ENCODE data around the gene ZNF593. TPM values are rescaled to one million over a fixed set of nuclear protein-coding genes. Genes with fewer than 3 reads are reported as not detected.
A peak's percentile ranks its signal among the peaks of the same experiment; 100 is the strongest.

ZNF593 gene
- total and polyA plus RNA-seq, 2 of the 13 experiments (the other 11 are each of a cell fraction or from before 2014, with no cell fraction given), result 37.3 to 55.8 TPM

GRCh38 chr1:26169669-26170471 is at the start of gene ZNF593 (continued):
- TF ChIP-seq, protein P1, sequence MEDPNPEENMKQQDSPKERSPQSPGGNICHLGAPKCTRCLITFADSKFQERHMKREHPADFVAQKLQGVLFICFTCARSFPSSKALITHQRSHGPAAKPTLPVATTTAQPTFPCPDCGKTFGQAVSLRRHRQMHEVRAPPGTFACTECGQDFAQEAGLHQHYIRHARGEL (CRISPR knock-in tag; IDR thresholded peaks at IDR 0.05), result peak; percentile 88; the same call in 1 of the 2 replicates
- TF ChIP-seq, protein P2, sequence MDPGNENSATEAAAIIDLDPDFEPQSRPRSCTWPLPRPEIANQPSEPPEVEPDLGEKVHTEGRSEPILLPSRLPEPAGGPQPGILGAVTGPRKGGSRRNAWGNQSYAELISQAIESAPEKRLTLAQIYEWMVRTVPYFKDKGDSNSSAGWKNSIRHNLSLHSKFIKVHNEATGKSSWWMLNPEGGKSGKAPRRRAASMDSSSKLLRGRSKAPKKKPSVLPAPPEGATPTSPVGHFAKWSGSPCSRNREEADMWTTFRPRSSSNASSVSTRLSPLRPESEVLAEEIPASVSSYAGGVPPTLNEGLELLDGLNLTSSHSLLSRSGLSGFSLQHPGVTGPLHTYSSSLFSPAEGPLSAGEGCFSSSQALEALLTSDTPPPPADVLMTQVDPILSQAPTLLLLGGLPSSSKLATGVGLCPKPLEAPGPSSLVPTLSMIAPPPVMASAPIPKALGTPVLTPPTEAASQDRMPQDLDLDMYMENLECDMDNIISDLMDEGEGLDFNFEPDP (CRISPR knock-in tag; conservative IDR thresholded peaks at IDR 0.05), result no peak
- TF ChIP-seq FOSL1 (CRISPR knock-in tag; IDR thresholded peaks at IDR 0.05; ENCODE audit: borderline replicate concordance) (peak; percentile 23; the same call in 1 of the 2 replicates), HHEX (CRISPR knock-in tag; IDR thresholded peaks at IDR 0.05) (no peak), NRL (CRISPR knock-in tag; IDR thresholded peaks at IDR 0.05; ENCODE audit: borderline replicate concordance) (peak; percentile 91; the same call in 1 of the 2 replicates), ZNF788 (CRISPR knock-in tag; IDR thresholded peaks at IDR 0.05; ENCODE audit: borderline replicate concordance) (peak; percentile 95; the same call in 1 of the 2 replicates), ZNF552 (CRISPR knock-in tag; IDR thresholded peaks at IDR 0.05; ENCODE audit: borderline replicate concordance) (0 out of 2 replicates have a peak, but pooled peaks have one; percentile 54), NFYB (CRISPR knock-in tag; IDR thresholded peaks at IDR 0.05) (peak; percentile 53), ZNF503 (CRISPR knock-in tag; IDR thresholded peaks at IDR 0.05) (peak; percentile 77), THYN1 (CRISPR knock-in tag; IDR thresholded peaks at IDR 0.05; ENCODE audit: borderline replicate concordance, low read depth) (0 out of 2 replicates have a peak, but pooled peaks have one; percentile 83), PITX1 (CRISPR knock-in tag; IDR thresholded peaks at IDR 0.05) (peak; percentile 69; the same call in 1 of the 2 replicates), ZFP41 (CRISPR knock-in tag; IDR thresholded peaks at IDR 0.05; ENCODE audit: borderline replicate concordance) (no peak), ZNF513 (CRISPR knock-in tag; conservative IDR thresholded peaks at IDR 0.05) (0 out of 2 replicates have a peak, but pooled peaks have one; percentile 69), ZNF562 (CRISPR knock-in tag; IDR thresholded peaks at IDR 0.05; ENCODE audit: borderline replicate concordance) (no peak), ARNTL (CRISPR knock-in tag; IDR thresholded peaks at IDR 0.05) (peak; percentile 86), RARA (CRISPR knock-in tag; IDR thresholded peaks at IDR 0.05) (peak; percentile 52), DNMT1 (CRISPR knock-in tag; IDR thresholded peaks at IDR 0.05) (peak; percentile 98), ZSCAN9 (CRISPR knock-in tag; IDR thresholded peaks at IDR 0.05; ENCODE audit: borderline replicate concordance) (peak; percentile 82; the same call in 1 of the 2 replicates)
- TF ChIP-seq, protein P3, sequence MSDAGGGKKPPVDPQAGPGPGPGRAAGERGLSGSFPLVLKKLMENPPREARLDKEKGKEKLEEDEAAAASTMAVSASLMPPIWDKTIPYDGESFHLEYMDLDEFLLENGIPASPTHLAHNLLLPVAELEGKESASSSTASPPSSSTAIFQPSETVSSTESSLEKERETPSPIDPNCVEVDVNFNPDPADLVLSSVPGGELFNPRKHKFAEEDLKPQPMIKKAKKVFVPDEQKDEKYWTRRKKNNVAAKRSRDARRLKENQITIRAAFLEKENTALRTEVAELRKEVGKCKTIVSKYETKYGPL (CRISPR knock-in tag; IDR thresholded peaks at IDR 0.05), result peak; percentile 52; the same call in 1 of the 2 replicates
- TF ChIP-seq, protein P4, sequence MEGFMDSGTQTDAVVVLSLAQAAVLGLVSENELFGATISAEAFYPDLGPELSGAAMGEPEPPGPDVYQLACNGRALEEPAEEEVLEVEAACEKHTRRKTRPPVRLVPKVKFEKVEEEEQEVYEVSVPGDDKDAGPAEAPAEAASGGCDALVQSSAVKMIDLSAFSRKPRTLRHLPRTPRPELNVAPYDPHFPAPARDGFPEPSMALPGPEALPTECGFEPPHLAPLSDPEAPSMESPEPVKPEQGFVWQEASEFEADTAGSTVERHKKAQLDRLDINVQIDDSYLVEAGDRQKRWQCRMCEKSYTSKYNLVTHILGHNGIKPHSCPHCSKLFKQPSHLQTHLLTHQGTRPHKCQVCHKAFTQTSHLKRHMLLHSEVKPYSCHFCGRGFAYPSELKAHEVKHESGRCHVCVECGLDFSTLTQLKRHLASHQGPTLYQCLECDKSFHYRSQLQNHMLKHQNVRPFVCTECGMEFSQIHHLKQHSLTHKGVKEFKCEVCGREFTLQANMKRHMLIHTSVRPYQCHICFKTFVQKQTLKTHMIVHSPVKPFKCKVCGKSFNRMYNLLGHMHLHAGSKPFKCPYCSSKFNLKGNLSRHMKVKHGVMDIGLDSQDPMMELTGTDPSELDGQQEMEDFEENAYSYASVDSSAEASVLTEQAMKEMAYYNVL (CRISPR knock-in tag; IDR thresholded peaks at IDR 0.05; ENCODE audit: borderline replicate concordance), result peak; percentile 84
